ENCODE data around the gene MAP3K20.

DNA sequence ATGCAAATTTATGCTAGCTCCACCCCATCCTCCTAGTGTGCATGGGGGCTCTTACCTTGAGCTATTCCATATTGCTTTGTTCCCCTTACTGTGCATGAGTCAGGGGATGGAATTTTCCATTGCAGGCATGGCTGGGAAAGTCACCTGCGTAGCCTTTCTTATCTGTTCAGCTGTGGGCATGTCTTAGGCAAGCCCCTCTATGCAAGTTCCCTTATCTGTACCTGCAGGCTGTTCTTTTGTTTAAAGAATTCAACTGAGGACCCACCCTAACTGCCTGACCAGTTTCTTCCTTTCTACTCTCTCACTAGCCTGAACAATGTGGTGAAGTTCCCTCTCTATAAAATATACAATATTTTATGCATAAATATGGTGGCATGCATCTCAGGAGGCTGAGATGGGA is 224.8 kb downstream of the MAP3K20 start:
- no peak for TF ChIP-seq JUND (IDR thresholded peaks at IDR 0.05; ENCODE audit: low read depth, low read length)
- no peak for TF ChIP-seq ZSCAN29 (IDR thresholded peaks at IDR 0.05)
- no peak for TF ChIP-seq EZH2 (IDR thresholded peaks at IDR 0.05; ENCODE audit: borderline replicate concordance, control insufficient read depth, low read depth, low read length)
- TF ChIP-seq, protein P1, sequence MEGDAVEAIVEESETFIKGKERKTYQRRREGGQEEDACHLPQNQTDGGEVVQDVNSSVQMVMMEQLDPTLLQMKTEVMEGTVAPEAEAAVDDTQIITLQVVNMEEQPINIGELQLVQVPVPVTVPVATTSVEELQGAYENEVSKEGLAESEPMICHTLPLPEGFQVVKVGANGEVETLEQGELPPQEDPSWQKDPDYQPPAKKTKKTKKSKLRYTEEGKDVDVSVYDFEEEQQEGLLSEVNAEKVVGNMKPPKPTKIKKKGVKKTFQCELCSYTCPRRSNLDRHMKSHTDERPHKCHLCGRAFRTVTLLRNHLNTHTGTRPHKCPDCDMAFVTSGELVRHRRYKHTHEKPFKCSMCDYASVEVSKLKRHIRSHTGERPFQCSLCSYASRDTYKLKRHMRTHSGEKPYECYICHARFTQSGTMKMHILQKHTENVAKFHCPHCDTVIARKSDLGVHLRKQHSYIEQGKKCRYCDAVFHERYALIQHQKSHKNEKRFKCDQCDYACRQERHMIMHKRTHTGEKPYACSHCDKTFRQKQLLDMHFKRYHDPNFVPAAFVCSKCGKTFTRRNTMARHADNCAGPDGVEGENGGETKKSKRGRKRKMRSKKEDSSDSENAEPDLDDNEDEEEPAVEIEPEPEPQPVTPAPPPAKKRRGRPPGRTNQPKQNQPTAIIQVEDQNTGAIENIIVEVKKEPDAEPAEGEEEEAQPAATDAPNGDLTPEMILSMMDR (IDR thresholded peaks at IDR 0.05 in 2 of 3, conservative IDR thresholded peaks at IDR 0.05 in 1 of 3; ENCODE audit: control insufficient read depth in 2 of 3, extremely low read depth in 1 of 3, insufficient read depth in 1 of 3, low read depth in 3 of 3, low read length in 3 of 3), result no peak
- no peak for TF ChIP-seq PAX8 (IDR thresholded peaks at IDR 0.05)
- no peak for TF ChIP-seq MEF2A (IDR thresholded peaks at IDR 0.05; ENCODE audit: insufficient read depth, low read depth, low read length)
- no peak for TF ChIP-seq ASH2L (IDR thresholded peaks at IDR 0.05; ENCODE audit: borderline replicate concordance, low read depth)
- no peak for TF ChIP-seq RAD21 (IDR thresholded peaks at IDR 0.05; ENCODE audit: insufficient read depth, low read depth, low read length)
- no peak for TF ChIP-seq CREM (IDR thresholded peaks at IDR 0.05; ENCODE audit: low read depth)
- TF ChIP-seq POLR2AphosphoS5 (IDR thresholded peaks at IDR 0.05; ENCODE audit: low read length), result no peak
- no peak for TF ChIP-seq YY1 (IDR thresholded peaks at IDR 0.05; ENCODE audit: low read depth, low read length)
- no peak for TF ChIP-seq SIX5 (IDR thresholded peaks at IDR 0.05; ENCODE audit: low read depth, low read length, severe bottlenecking)
- TF ChIP-seq, protein P2, sequence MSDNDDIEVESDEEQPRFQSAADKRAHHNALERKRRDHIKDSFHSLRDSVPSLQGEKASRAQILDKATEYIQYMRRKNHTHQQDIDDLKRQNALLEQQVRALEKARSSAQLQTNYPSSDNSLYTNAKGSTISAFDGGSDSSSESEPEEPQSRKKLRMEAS (IDR thresholded peaks at IDR 0.05; ENCODE audit: low read depth, low read length), result no peak
